Measurements from ENCODE around the gene GJD4. TPM values are rescaled to one million over a fixed set of nuclear protein-coding genes. Genes with fewer than 3 reads are reported as not detected.

Gene GJD4
- total and polyA plus RNA-seq, 3 experiments from 2014 or later: not detected

DNA sequence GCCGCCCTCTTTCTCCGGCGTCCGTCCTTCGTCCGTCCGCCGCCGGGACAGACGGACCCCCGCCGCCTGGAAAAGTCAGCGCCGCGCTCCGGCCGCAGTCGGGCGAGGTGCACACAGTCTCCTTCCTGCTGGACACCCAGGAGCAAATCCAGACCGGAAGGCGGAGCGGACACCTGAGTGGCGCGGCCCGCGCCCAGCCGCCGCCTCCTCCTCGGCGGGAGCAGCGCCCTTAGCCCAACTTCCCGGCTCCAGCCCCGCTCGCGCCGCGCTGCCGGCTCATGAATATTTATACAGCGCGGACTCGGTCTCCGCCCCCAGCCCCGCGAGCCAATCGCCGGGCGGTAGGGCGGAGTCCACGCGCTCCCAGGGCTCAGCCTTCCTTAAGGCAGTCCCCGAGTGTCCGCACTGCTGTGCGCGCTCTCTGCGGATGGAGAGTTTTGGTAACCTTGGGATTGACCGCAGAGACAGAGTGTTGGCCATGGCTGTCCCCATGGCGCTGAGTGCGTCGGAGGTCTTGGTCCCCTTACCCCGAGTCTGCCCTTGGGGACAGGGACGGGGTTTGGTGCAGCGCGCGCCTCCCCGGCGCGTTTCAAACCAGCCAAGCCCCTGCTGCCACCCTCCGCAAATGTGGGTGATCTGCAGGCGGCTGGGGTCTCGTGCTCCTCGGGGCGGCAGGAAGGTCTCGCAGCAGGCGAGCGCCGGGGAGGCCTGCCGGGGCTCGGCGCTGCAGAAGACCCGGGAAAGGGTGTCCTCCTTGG, 37.1 kb downstream of the GJD4 start, which contains the start of gene FZD8:
FZD8 (minus strand) TSS at position 262 of the 758 bp plus-strand sequence. CDS start 867 bp downstream, outside the sequence.
- H3K27ac Mint-ChIP-seq: peak within 1 kb of the TSS in 3 of 8 donors; percentile 22 to 54 (median 43)
- H3K4me3 ChIP-seq (ENCODE audit: low read length): peak within 1 kb of the TSS; percentile 74
- peaks cover 16 to 37% (median 21%) of the 10 kb centered on the region in 3 donors for H3K4me1 Mint-ChIP-seq
- peak within 1 kb of the TSS; percentile 74 to 93 (median 86) for H3K4me3 Mint-ChIP-seq
- H3K27me3 ChIP-seq (ENCODE audit: insufficient read depth, low read length, poor library complexity, severe bottlenecking): peaks cover 11% of the 10 kb centered on the region
- ChIA-PET CTCF (no interaction called here), POLR2A (no interaction called here)
- H3K4me1 ChIP-seq (ENCODE audit: insufficient read depth, low read length): peaks cover 13% of the 10 kb centered on the region
- no peaks in the 10 kb centered on the region for H3K9me3 ChIP-seq (ENCODE audit: low read length)
- H3K9me3 Mint-ChIP-seq: no peaks in the 10 kb centered on the region
- H3K27me3 Mint-ChIP-seq: peaks cover 15 to 39% of the 10 kb centered on the region in 2 donors
- no peak within 1 kb of the TSS for H3K27ac ChIP-seq (ENCODE audit: low read depth, low read length)
- H3K36me3 Mint-ChIP-seq: no peaks in the 10 kb centered on the region
- H3K36me3 ChIP-seq (ENCODE audit: insufficient read depth, low read length): no peaks in the 10 kb centered on the region
- peak; percentile 28 to 68 (median 59) for DNase-seq

DNA sequence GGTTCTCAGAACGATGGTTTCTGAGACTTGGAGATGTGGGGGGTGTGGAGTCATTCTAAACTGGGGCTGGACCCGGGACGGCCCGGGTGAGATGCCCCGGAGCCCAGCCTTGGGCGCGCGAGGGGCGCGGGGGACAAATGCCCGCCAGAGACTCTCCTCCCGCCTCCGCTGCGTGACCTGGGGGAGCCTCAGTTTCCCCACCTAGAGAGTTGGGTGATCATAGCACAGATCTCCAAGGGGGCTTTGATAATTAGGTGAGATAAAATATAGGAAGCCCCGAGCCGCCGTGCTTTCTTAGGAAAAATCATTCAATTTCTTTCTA, 37.6 kb downstream of the GJD4 start:
- DNase-seq: no peak
- Histone ChIP-seq H3K4me3 (ENCODE audit: low read length) (peak overlapping the region; percentile 74), H3K9me3 (ENCODE audit: low read length) (no peaks in the 10 kb centered on the region), H3K36me3 (ENCODE audit: insufficient read depth, low read length) (no peaks in the 10 kb centered on the region), H3K4me1 (ENCODE audit: insufficient read depth, low read length) (peaks cover 13% of the 10 kb centered on the region), H3K27ac (ENCODE audit: low read depth, low read length) (no peak overlapping the region), H3K27me3 (ENCODE audit: insufficient read depth, low read length, poor library complexity, severe bottlenecking) (peaks cover 11% of the 10 kb centered on the region)
- ChIA-PET POLR2A (no interaction called here), CTCF (no interaction called here)
- Mint-ChIP-seq H3K36me3 (no peaks in the 10 kb centered on the region), H3K4me3 (peak overlapping the region; percentile 73 to 93 (median 82)), H3K27ac (no peak overlapping the region), H3K27me3 (peaks cover 11 to 36% of the 10 kb centered on the region in 2 donors), H3K9me3 (no peaks in the 10 kb centered on the region), H3K4me1 (peaks cover 16 to 34% (median 18%) of the 10 kb centered on the region in 3 donors)

DNA sequence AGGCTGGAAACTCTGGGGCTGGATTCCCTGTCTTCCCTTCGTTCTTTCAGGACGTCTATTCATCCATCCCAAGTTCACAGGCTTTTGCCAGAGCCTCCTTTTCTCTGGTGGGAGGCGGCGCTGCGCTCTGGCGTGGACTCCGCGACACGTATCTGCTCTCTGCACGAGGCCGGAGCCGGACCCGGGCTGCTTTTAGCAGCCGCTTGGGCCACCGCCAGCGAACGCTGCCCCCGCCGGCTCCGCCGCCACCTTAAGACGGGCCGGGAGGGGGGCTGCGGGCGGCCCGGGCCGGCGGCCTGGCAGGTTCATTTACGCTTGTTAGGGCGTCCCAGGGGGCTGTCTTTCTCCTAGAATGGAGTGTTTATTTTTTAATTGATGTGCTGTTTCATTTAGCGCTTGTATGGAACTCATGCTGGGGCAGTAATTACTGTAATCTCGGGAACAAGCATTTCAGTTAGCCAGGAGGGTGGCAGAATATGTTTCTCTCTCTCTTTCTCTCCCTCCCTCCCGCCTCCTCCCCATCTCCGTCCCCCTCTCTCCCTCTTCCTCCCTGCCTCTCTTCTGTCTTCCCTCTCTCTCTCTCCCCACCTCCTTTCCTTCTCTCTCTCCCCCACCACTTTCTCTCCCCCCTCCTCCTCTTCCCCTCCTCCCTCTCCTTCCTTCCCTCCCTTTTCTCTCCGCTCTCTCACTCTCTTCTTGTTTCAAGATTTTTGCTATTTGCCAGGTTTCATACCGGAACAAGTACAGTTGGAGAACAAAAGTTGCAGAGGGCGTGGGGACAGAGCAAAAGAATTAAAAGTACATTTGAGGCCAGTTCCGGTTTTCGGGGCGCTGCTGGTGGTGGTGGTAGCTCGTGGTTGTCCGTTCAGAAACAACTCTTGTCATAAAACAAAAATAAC, 38.3 kb downstream of the GJD4 start:
- Histone ChIP-seq H3K9me3 (ENCODE audit: low read length) (no peaks in the 10 kb centered on the region), H3K36me3 (ENCODE audit: insufficient read depth, low read length) (no peaks in the 10 kb centered on the region), H3K4me1 (ENCODE audit: insufficient read depth, low read length) (peaks cover 13% of the 10 kb centered on the region), H3K4me3 (ENCODE audit: low read length) (peak overlapping the region; percentile 74), H3K27ac (ENCODE audit: low read depth, low read length) (no peak overlapping the region), H3K27me3 (ENCODE audit: insufficient read depth, low read length, poor library complexity, severe bottlenecking) (peaks cover 11% of the 10 kb centered on the region)
- peak overlapping the region in 4 of 8 donors; percentile 3 to 89 (median 14) for H3K27ac Mint-ChIP-seq
- POLR2A ChIA-PET: interaction anchor here (0.8 kb wide), 1 partner anchor 497 kb away, joined by 19 read pairs; no protein-coding TSS in a partner anchor
- H3K36me3 Mint-ChIP-seq: no peaks in the 10 kb centered on the region
- peaks cover 11 to 29% of the 10 kb centered on the region in 2 donors for H3K27me3 Mint-ChIP-seq
- H3K9me3 Mint-ChIP-seq: no peaks in the 10 kb centered on the region
- CTCF ChIA-PET: interaction anchor here (1.9 kb wide), 1 partner anchor 8 kb away, joined by 7 read pairs; no protein-coding TSS in a partner anchor
- H3K4me3 Mint-ChIP-seq: peak overlapping the region; percentile 73 to 93 (median 82)
- peak in 2 of 5 donors; percentile 10 to 17 for DNase-seq
- H3K4me1 Mint-ChIP-seq: peaks cover 16 to 34% (median 18%) of the 10 kb centered on the region in 3 donors

DNA sequence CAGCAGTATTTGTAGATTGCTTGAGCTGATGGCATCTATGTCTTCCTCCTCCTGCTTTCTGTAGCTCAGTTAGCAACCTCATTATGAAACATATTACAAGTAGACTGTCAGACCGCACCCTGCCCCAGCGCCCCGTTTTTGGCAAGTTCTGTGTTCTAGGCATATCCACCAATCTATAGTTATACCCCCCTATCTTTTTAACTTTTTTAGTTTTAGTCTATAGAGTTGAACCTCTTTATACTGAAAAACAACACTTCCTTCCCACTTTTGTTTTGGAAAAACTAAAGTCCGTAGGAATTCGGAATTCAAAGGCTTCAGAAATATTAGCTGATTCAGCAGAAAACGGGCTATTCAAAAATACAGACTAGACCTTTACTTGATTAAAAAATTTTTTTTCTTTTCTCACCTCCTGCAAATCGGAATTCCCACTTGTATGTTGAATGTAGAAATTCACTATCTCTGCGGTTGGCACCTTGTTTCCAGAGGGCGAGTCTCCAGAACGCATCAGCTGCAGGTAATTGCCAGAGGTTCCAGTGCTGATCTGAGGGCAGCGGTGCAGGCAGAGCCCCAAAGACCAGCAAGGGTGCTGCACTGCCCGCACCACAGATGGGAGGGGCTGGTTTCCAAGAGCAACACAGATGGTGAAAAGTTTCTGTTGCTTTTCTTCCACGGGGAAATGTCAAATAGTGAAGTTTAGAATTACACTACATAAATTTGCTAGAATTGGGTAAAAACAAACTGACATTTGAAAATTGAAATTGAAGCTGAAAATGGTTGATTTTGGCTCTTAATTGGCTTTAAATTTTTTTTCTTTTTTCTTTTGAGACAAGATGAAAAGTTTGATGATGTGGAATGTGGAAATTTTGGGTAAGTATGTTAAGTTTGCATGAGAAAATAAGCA, 39.2 kb downstream of the GJD4 start:
- ChIA-PET CTCF (interaction anchor here (1.9 kb wide), 1 partner anchor 9 kb away, joined by 7 read pairs; no protein-coding TSS in a partner anchor), POLR2A (interaction anchor here (0.8 kb wide), 1 partner anchor 498 kb away, joined by 19 read pairs; no protein-coding TSS in a partner anchor)
- Mint-ChIP-seq H3K9me3 (peaks cover 0 to 2% (median 0%) of the 10 kb centered on the region in 5 donors), H3K27ac (peak overlapping the region in 5 of 8 donors; percentile 3 to 89 (median 14)), H3K36me3 (no peaks in the 10 kb centered on the region), H3K27me3 (peaks cover 5 to 25% of the 10 kb centered on the region in 2 donors), H3K4me1 (peaks cover 16 to 34% (median 18%) of the 10 kb centered on the region in 3 donors), H3K4me3 (peak overlapping the region; percentile 73 to 93 (median 82))
- Histone ChIP-seq H3K27ac (ENCODE audit: low read depth, low read length) (no peak overlapping the region), H3K27me3 (ENCODE audit: insufficient read depth, low read length, poor library complexity, severe bottlenecking) (peaks cover 6% of the 10 kb centered on the region), H3K4me3 (ENCODE audit: low read length) (peak overlapping the region; percentile 74), H3K36me3 (ENCODE audit: insufficient read depth, low read length) (no peaks in the 10 kb centered on the region), H3K4me1 (ENCODE audit: insufficient read depth, low read length) (peaks cover 13% of the 10 kb centered on the region), H3K9me3 (ENCODE audit: low read length) (no peaks in the 10 kb centered on the region)
- peak in 1 of 5 donors; percentile 4 for DNase-seq

DNA sequence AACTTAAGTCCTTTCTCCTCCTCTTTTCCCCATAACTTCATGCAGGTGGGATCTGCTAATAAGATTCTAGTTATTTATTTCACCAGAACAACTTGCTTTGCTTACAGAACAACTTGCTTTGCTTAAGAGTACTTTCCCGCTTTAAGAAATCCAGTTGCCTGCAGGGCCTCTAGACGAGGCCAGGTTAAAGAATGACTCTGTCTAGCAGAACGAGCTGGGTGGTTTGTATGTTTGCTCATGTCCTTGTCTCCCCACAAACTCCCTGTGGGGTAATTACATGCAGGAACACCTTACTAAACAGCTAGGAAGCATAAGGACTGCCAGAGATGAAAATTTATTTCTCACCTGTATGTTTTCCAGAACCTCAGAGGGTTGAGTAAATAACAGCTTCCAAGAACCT, 45.8 kb downstream of the GJD4 start:
- Mint-ChIP-seq H3K4me3 (no peak overlapping the region), H3K4me1 (no peaks in the 10 kb centered on the region), H3K36me3 (no peaks in the 10 kb centered on the region), H3K27ac (no peak overlapping the region), H3K27me3 (peaks cover 2 to 15% of the 10 kb centered on the region in 2 donors), H3K9me3 (peaks cover 0 to 2% (median 0%) of the 10 kb centered on the region in 5 donors)
- Histone ChIP-seq H3K27me3 (ENCODE audit: insufficient read depth, low read length, poor library complexity, severe bottlenecking) (no peaks in the 10 kb centered on the region), H3K9me3 (ENCODE audit: low read length) (no peaks in the 10 kb centered on the region), H3K4me1 (ENCODE audit: insufficient read depth, low read length) (no peaks in the 10 kb centered on the region), H3K36me3 (ENCODE audit: insufficient read depth, low read length) (no peaks in the 10 kb centered on the region), H3K27ac (ENCODE audit: low read depth, low read length) (no peak overlapping the region), H3K4me3 (ENCODE audit: low read length) (no peak overlapping the region)
- POLR2A ChIA-PET: no interaction called here
- CTCF ChIA-PET: interaction anchor here (1.2 kb wide), 1 partner anchor 13 kb away, joined by 3 read pairs; no protein-coding TSS in a partner anchor
- no peak for DNase-seq

DNA sequence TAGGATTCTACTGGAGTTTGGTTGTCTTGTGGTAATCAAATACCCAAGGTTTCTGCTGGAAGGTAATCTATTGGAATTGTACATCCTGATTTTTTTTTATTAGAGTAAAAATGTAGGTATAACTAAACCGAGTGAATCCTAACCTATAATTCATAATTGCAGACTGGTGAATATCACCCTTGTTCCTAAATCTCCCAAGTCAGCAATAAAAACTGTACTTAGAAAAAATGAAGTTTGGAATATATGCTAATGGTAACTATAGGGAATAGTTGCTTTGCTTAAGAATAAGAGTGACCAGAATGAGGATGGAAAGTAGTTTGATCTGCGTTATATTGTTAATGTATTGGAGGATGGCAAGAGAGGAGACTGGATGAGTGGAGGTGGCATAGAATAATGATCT, 47.7 kb downstream of the GJD4 start:
- H3K27ac Mint-ChIP-seq: no peak overlapping the region
- peaks cover 0 to 2% (median 0%) of the 10 kb centered on the region in 5 donors for H3K9me3 Mint-ChIP-seq
- CTCF ChIA-PET: no interaction called here
- H3K27me3 ChIP-seq (ENCODE audit: insufficient read depth, low read length, poor library complexity, severe bottlenecking): no peaks in the 10 kb centered on the region
- DNase-seq: no peak
- H3K4me3 ChIP-seq (ENCODE audit: low read length): no peak overlapping the region
- H3K36me3 Mint-ChIP-seq: no peaks in the 10 kb centered on the region
- POLR2A ChIA-PET: no interaction called here
- no peaks in the 10 kb centered on the region for H3K9me3 ChIP-seq (ENCODE audit: low read length)
- H3K27ac ChIP-seq (ENCODE audit: low read depth, low read length): no peak overlapping the region
- no peak overlapping the region for H3K4me3 Mint-ChIP-seq
- H3K27me3 Mint-ChIP-seq: peaks cover 4 to 20% of the 10 kb centered on the region in 2 donors
- no peaks in the 10 kb centered on the region for H3K4me1 Mint-ChIP-seq
- no peaks in the 10 kb centered on the region for H3K4me1 ChIP-seq (ENCODE audit: insufficient read depth, low read length)
- no peaks in the 10 kb centered on the region for H3K36me3 ChIP-seq (ENCODE audit: insufficient read depth, low read length)

DNA sequence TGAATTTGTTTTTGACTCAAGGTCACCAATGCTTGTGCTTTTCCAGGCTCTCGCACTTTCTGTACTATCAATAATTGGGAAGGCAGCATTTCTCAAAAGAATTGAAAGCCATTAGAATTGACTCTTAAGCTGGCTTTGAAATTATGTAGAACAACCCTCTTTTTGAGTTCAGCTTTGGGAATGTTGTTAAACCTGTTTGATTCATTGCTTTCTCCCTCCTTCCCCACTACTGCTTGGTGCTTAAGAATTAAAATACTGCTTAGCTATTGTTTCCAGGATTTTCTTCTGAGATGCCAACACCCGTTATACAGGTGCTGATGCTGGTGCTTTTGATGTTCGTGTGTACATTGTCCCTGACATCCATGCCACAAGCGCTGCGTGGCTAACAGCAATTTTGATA, 52.5 kb downstream of the GJD4 start:
- DNase-seq: no peak
- Histone ChIP-seq H3K27me3 (ENCODE audit: insufficient read depth, low read length, poor library complexity, severe bottlenecking) (no peaks in the 10 kb centered on the region), H3K27ac (ENCODE audit: low read depth, low read length) (no peak overlapping the region), H3K4me1 (ENCODE audit: insufficient read depth, low read length) (no peaks in the 10 kb centered on the region), H3K36me3 (ENCODE audit: insufficient read depth, low read length) (no peaks in the 10 kb centered on the region), H3K4me3 (ENCODE audit: low read length) (no peak overlapping the region), H3K9me3 (ENCODE audit: low read length) (no peaks in the 10 kb centered on the region)
- Mint-ChIP-seq H3K4me1 (no peaks in the 10 kb centered on the region), H3K36me3 (no peaks in the 10 kb centered on the region), H3K27me3 (peaks cover 16 to 34% of the 10 kb centered on the region in 2 donors), H3K27ac (no peak overlapping the region), H3K4me3 (no peak overlapping the region), H3K9me3 (peaks cover 0 to 2% (median 0%) of the 10 kb centered on the region in 5 donors)
- POLR2A ChIA-PET: no interaction called here
- CTCF ChIA-PET: no interaction called here
